ENCODE results near the gene LARP4B.

Gene LARP4B

GRCh38 chr10:821322-821721 lies 110.2 kb downstream of the LARP4B start:
- DNase-seq = no peak

DNA sequence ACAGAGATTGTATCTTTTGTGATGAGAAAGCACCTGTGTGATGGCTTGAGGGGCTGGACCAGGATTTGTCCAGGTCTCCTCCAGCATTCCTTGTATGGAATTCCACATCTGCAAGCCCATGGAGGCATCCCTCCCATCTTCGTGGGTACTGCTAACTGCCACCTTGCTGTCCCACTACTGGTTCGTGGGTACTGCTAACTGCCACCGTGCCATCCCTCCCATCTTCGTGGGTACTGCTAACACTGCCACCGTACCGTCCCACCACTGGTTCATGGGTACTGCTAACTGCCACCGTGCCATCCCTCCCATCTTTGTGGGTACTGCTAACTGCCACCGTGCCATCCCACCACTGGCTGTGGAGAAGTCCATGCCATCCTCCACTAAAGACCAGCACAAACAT lies 111.7 kb downstream of the LARP4B start:
- no peak for DNase-seq

DNA sequence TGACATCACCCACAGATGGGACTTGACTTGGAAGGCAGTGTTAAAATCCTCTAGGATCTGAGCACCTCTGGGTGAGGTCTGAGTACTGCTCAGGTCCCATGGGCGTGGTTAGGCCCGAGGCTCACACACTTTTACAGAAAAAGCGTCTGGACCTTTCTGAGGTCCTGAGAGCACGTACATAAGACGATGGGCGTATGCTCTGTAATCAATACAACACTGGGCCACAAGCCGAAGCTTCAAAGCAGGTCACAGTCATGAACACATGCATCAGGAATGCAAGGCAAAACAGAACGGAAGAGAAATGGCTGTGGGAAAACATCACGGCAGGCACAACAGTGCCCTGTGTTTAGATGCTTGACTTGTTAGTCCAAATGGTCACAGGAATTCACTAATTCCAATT lies 112.2 kb downstream of the LARP4B start:
- DNase-seq = no peak

GRCh38 chr10:818526-819220 lies 112.8 kb downstream of the LARP4B start:
- DNase-seq = no peak

- DNase-seq = no peak
These were observed 113.5 kb downstream of the LARP4B start for GRCh38 chr10:818010-818409.

DNA sequence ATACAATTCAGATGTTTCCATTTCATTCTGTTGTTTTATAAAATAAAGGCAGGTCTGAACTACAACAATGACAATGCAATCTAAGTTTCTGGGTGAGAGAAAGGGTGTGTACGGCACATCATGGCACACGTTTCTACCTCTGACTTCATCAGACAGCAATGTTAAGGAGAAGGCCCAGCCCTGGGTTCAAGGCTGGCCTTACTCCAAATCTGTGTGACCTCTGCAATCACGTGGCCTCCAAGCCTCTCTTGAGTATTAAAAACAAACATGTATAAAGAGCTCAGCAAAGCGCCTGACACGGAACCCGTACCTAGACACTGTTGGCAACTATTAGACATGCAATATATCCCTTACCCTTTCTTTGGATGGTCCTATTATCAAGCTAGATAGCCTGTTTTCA lies 114.1 kb downstream of the LARP4B start:
- no peak for DNase-seq

GRCh38 chr10:816958-817357 lies 114.5 kb downstream of the LARP4B start:
- DNase-seq = no peak

- no peak for DNase-seq
These were observed 115.4 kb downstream of the LARP4B start for GRCh38 chr10:816091-816477.

GRCh38 chr10:815338-816090 lies 116.0 kb downstream of the LARP4B start:
- no peak for DNase-seq

DNA sequence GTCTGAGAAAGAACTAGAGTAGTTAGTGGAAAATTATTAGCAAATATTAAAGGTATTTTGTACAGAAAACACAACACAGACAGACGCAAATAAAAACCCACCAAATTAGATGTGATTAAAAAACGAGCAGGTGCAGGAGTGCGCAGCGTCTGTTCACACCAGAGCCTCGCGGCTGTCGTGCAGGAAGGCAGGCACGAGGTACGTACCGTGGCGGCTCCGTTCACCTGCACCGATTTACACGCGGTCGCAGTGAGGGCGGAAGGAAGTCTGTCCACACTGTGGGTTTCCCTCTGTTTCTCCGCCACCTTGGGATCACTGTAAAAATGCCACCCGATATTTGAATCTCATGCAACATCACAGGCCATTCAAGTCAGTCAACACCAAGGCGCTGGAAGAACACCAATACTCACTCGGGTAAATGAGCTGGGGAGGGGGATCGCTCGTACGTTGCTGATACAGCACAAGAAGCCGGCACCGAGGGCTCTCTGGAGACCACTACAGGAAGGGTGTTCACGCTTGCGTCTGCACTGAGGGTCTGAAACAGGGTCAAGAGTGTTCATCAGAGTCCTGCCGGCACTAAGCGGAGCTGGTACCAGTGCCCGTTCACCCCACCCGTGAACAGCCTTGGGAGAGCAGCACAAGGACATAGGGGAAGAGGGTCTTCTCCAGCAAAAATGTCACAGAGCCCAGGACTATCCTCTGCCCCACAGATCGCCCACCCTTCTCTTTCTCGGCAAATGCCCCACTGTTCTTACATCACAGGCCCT lies 116.8 kb downstream of the LARP4B start:
- DNase-seq = no peak

DNA sequence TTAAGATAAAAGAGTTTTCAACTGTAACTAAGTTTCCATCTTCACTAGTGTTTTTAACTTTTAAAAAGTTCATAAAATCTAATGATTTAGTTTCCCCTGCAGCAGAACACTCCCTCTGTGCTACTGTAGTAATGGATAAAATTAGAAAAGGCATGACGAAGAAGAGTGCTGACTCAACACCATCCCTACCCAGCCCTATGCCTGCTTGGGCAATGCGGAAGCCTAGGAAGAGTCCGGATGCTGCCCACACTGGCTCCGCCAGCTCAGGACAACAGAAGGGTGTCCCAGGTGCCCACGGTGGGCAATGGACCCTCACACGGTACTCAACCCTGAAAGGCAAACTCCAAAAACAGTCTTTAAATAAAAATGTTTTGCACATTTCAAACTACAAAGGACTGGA lies 118.2 kb downstream of the LARP4B start:
- DNase-seq = no peak

DNA sequence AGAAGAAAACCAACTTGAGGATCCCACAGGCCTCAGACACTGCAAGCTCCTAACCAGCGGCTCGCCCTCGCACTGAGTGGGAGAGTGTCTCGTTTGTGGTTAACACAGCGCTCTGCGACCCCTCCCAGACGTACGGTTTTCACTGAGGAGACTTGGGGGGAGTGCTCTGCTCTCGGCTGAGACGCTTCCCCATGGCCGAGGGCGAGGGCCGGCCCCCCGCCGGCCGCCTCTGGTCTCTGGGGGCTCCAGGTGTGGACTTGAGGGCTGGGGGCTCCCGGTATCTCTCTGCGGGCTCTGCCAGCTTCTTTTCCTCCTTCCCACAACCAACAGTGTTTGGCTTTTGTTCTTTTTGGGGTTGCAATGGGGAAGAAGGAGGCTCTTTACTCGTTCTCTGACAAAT lies 118.7 kb downstream of the LARP4B start:
- no peak for DNase-seq

- no peak for DNase-seq
These were observed 119.9 kb downstream of the LARP4B start for GRCh38 chr10:811379-812175.

- no peak for DNase-seq
These were observed 121.1 kb downstream of the LARP4B start for GRCh38 chr10:810351-810846.

- no peak for DNase-seq
These were observed 121.7 kb downstream of the LARP4B start for GRCh38 chr10:809671-810350.

- no peak for DNase-seq
These were observed 123.5 kb downstream of the LARP4B start for GRCh38 chr10:807958-808353.

GRCh38 chr10:807163-807957 lies 124.1 kb downstream of the LARP4B start:
- DNase-seq = no peak

- DNase-seq = no peak
These were observed 124.9 kb downstream of the LARP4B start for GRCh38 chr10:806451-807162.

- DNase-seq = no peak
These were observed 125.7 kb downstream of the LARP4B start for GRCh38 chr10:805620-806305.
